Measurements from ENCODE around the gene PAQR9. TPM values are rescaled to one million over a fixed set of nuclear protein-coding genes. Genes with fewer than 3 reads are reported as not detected.

The PAQR9 gene
- total RNA-seq, 1 experiment from 2014 or later = 0.17 TPM

- no peak for ATAC-seq
- Histone ChIP-seq H2AFZ (ENCODE audit: low read depth, low read length, poor library complexity, severe bottlenecking) (no peak overlapping the region), H3K27me3 (ENCODE audit: insufficient read depth, low read length) (no peaks in the 10 kb centered on the region), H3K36me3 (ENCODE audit: control insufficient read depth in 1 of 2, insufficient read depth in 2 of 2, low read length in 2 of 2) (no peaks in the 10 kb centered on the region), H3K4me1 (ENCODE audit: control insufficient read depth in 1 of 2, insufficient read depth in 2 of 2, low read length in 2 of 2) (peaks cover 2 to 28% of the 10 kb centered on the region in 2 experiments; a peak in 3 of 4 replicates), H3K9me2 (ENCODE audit: insufficient read depth) (no peaks in the 10 kb centered on the region), H4K20me1 (ENCODE audit: insufficient read depth) (peaks cover 31% of the 10 kb centered on the region; the same call in 1 of the 2 replicates), H3K79me2 (ENCODE audit: insufficient read depth, low read length) (peaks cover 71% of the 10 kb centered on the region), H3K27ac (ENCODE audit: low read depth, low read length) (no peak overlapping the region; the same call in 1 of the 2 replicates), H3K4me3 (replicated peaks in 1 of 2; ENCODE audit: low read depth in 1 of 2, low read length in 2 of 2) (peak overlapping the region; percentile 98 to 99), H3K9me3 (ENCODE audit: control insufficient read depth in 1 of 2, insufficient read depth in 1 of 2, low read depth in 1 of 2, low read length in 2 of 2) (no peaks in the 10 kb centered on the region), H3K4me2 (ENCODE audit: low read length) (peak overlapping the region; percentile 96), H3K9ac (ENCODE audit: low read length) (peak overlapping the region; percentile 98)
- no TSS peak for BruUV-seq (replicated peaks)
- DNase-seq (ENCODE audit: low read depth, low spot score) = no peak
- TF ChIP-seq SIN3A (IDR thresholded peaks at IDR 0.05; ENCODE audit: low read depth) (no peak), CBX3 (IDR thresholded peaks at IDR 0.05; ENCODE audit: low read depth) (no peak), POLR2AphosphoS5 (IDR thresholded peaks at IDR 0.05; ENCODE audit: low read depth, low read length) (no peak), RAD21 (IDR thresholded peaks at IDR 0.05; ENCODE audit: low read depth) (no peak), SP1 (IDR thresholded peaks at IDR 0.05; ENCODE audit: low read depth) (no peak), CEBPB (IDR thresholded peaks at IDR 0.05; ENCODE audit: low read depth) (no peak), ZNF274 (IDR thresholded peaks at IDR 0.05; ENCODE audit: low read depth, low read length) (no peak), EZH2phosphoT487 (IDR thresholded peaks at IDR 0.05; ENCODE audit: borderline replicate concordance) (no peak), ELF1 (IDR thresholded peaks at IDR 0.05; ENCODE audit: borderline replicate concordance, low read depth) (no peak), JUND (IDR thresholded peaks at IDR 0.05) (no peak)
- ChIA-PET POLR2A (no interaction called here), RAD21 (ENCODE audit: low non-redundant PET in 1 of 2, low total read pairs in 2 of 2, uncharacterized antibody in 2 of 2, unreplicated experiment in 2 of 2) (no interaction called here), CTCF (interaction anchor here (2.2 kb wide), 1 partner anchor 174 kb away, joined by 9 read pairs; no protein-coding TSS in a partner anchor)
- intact Hi-C loops (cut with micrococcal nuclease) = no loop called here
Measured at GRCh38 chr3:143002727-143003126, 39.3 kb upstream of the PAQR9 start.

- POLR2A ChIA-PET = interaction anchor here (1.1 to 1.5 kb wide), 3 partner anchors 12 to 158 kb away, joined by 3 read pairs; no protein-coding TSS in a partner anchor
Measured at GRCh38 chr3:143002083-143002712, 38.7 kb upstream of the PAQR9 start.

More at GRCh38 chr3:143002083-143002712, 38.7 kb upstream of the PAQR9 start:
- RAD21 ChIA-PET (ENCODE audit: low non-redundant PET in 1 of 2, low total read pairs in 2 of 2, uncharacterized antibody in 2 of 2, unreplicated experiment in 2 of 2) = no interaction called here
- Histone ChIP-seq H3K9ac (ENCODE audit: low read length) (peak overlapping the region; percentile 98), H3K36me3 (ENCODE audit: control insufficient read depth in 1 of 2, insufficient read depth in 2 of 2, low read length in 2 of 2) (no peaks in the 10 kb centered on the region), H3K4me2 (ENCODE audit: low read length) (peak overlapping the region; percentile 96), H2AFZ (ENCODE audit: low read depth, low read length, poor library complexity, severe bottlenecking) (no peak overlapping the region), H3K9me2 (ENCODE audit: insufficient read depth) (no peaks in the 10 kb centered on the region), H3K4me3 (replicated peaks in 1 of 2; ENCODE audit: low read depth in 1 of 2, low read length in 2 of 2) (peak overlapping the region; percentile 98 to 99), H3K4me1 (ENCODE audit: control insufficient read depth in 1 of 2, insufficient read depth in 2 of 2, low read length in 2 of 2) (peaks cover 7 to 34% of the 10 kb centered on the region in 2 experiments; a peak in 3 of 4 replicates), H4K20me1 (ENCODE audit: insufficient read depth) (peaks cover 29% of the 10 kb centered on the region; the same call in 1 of the 2 replicates), H3K27me3 (ENCODE audit: insufficient read depth, low read length) (no peaks in the 10 kb centered on the region), H3K79me2 (ENCODE audit: insufficient read depth, low read length) (peaks cover 65% of the 10 kb centered on the region), H3K9me3 (ENCODE audit: control insufficient read depth in 1 of 2, insufficient read depth in 1 of 2, low read depth in 1 of 2, low read length in 2 of 2) (no peaks in the 10 kb centered on the region), H3K27ac (ENCODE audit: low read depth, low read length) (peak overlapping the region; percentile 76)
- BruUV-seq (replicated peaks) = no TSS peak
- CTCF ChIA-PET = interaction anchor here (1.3 to 2.2 kb wide), 3 partner anchors 11 to 174 kb away, joined by 3 to 9 read pairs (median 6); no protein-coding TSS in a partner anchor
- intact Hi-C loops (cut with micrococcal nuclease) = no loop called here
- peak; percentile 6; the same call in 1 of the 2 replicates for ATAC-seq
- TF ChIP-seq CEBPB (IDR thresholded peaks at IDR 0.05; ENCODE audit: low read depth) (no peak), YY1 (IDR thresholded peaks at IDR 0.05; ENCODE audit: extremely low read depth, insufficient replicate concordance, low read depth, low read length) (no peak), ZNF274 (IDR thresholded peaks at IDR 0.05; ENCODE audit: low read depth, low read length) (no peak), FOSL1 (IDR thresholded peaks at IDR 0.05; ENCODE audit: low read depth) (no peak), CBX3 (IDR thresholded peaks at IDR 0.05; ENCODE audit: low read depth) (no peak), SP1 (IDR thresholded peaks at IDR 0.05; ENCODE audit: low read depth) (no peak), SRF (IDR thresholded peaks at IDR 0.05; ENCODE audit: low read depth) (no peak), EGR1 (IDR thresholded peaks at IDR 0.05; ENCODE audit: low read depth) (no peak), MAX (IDR thresholded peaks at IDR 0.05) (peak; percentile 45; the same call in 1 of the 2 replicates)
- no peak for DNase-seq (ENCODE audit: low read depth, low spot score)
